ENCODE results near the gene DAPK1.
A peak's percentile ranks its signal among the peaks of the same experiment; 100 is the strongest.

Gene DAPK1

DNA sequence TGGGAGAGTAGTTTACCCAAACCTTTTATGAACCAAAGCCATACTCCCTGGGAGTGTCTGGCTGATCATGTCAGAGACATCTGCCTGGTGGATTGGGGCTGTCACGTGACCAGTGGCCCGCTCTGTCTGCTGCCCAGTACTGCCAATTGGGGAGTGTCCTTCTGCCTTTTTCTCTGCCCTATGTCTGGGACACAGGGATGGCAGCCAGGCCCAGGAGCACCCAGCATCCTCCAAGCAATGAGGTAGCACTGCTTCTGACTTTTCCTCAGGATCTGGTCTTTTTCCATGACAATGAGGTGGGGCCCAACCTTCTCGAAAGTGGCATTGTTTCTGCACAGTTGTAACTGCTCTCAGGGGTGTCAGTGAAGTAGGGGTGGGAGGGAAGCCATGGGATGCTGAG, 21.8 kb downstream of the DAPK1 start:
- no peak for DNase-seq

DNA sequence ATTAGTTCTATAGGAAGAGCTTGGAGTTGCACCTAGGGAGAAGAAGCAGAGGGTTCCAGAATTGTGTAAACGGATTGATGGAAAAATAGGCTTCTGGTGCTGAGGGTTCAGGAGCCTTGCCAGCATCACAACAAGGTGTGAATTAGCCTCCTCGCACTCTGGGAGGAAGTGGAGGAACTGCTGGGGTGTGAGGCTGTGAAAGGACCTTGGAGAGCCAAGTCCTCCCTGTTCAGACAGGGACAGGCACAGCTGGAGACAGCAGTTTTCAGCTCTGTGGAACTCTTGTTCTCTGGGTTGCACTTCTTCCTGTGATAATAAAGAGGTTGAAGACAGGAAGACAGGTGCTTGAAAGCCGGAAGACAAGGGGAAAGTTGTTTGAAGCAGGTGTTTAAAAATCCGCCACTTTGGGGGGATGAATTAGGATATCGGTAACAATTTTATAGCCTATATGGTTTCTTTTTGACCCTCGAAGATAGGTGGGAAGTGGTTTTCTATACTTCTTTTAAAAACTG, 22.6 kb downstream of the DAPK1 start:
- no peak for DNase-seq

DNA sequence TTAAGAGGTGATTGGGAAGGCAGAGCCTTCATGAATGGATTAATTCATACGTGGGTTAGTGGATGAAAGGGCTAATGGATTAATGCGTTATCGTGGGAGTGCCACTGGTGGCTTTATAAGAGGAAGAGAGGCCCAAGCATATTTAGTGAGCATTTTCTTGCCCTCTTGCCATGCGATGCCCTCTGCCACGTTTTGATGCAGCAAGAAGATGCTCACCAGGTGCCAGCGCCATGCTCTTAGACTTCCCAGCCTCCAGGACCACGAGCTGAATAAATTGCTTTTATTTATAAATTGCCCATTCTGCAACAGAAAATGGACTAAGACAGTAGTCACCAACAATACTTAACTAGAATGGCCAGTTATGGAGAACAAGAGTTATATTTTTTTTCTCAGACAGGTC, 24.2 kb downstream of the DAPK1 start:
- no peak for DNase-seq

DNA sequence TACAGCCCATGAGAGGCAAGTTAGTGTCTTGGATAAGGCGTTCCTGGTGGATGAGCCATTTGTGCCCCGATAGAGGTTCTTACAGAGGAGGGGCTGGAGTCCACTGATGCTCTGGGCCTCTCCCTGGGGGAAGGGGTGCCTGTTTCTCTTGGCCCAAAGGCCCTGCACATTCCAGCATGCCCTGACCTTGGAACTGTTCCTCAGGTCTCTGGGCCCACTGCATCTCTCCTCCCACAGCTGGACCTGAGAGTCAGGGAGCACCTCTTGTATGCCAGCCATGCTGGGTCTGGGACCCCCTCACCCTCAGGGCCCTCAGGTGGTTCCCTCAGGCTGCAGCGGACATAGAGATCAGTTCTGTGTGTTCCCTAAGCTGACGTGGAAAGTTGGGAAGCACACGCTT, 26.4 kb downstream of the DAPK1 start:
- no peak for DNase-seq

DNA sequence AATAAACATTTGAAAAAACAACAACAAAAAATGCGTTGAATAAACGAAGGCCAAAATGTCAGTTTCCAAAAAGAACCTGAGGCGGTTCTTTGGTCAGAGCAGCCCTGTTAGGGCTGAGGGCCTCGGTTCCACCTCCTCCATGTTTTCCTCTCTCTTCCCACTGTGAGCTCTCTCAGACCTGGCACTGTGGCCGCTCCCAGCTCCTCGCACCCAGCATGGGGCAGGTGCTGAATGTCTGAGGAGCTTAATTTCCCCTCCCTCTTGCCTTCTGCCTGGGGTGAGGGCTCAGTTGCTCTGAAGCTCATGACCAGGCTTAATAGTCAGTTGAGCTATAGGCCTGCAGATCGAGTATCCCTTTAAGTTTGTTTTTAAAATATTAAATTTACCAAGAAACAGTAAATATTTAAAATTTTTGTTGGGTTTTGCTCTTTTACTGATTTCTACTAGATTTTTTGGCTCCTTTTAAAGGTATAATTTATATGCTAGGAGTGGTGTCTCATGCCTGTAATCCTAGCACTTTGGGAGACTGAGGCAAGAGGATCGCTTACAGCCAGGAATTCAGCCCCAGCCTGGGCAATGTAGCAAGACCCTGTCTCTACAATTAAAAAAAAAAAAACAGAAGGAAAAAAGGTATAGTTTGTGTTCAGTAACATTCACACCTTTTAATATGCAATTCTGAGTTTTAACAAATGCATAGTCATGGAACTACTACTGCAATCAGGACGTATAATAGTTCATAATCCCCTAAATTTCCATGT, 28.1 kb downstream of the DAPK1 start:
- no peak for DNase-seq

DNA sequence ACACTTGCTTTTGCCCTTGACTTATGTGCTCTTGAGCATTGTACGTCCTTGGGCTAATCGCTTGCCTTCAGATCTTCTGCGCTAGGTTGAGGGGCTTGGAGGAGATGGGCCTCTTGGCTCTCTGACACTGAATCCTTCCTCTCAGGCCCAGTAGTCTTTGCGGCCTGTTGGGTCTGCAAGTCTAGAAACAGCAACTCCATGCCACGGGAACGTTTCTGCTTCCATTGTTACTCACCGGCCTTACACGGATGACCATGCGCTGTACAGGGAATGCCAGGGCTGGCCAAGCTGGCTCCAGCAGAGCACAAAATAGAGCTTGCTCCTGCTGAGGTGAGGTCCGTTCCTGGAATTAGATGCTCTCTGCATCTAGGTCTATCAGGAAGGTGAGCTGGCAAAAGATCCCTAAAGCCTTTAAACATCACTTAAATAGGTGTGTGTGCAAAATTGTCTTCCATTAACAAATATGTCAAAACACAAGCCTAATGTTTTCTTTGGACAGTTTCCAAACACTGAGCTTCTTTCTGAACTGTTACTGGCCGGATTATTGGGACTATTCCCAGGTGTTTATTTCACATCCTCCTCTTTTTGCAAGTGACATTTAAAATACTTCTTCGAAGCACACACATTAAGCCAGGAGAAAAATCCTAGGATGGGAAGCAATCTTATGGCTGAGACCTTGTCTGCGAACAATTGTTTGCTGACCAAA, 29.7 kb downstream of the DAPK1 start:
- DNase-seq, result peak; percentile 71

DNA sequence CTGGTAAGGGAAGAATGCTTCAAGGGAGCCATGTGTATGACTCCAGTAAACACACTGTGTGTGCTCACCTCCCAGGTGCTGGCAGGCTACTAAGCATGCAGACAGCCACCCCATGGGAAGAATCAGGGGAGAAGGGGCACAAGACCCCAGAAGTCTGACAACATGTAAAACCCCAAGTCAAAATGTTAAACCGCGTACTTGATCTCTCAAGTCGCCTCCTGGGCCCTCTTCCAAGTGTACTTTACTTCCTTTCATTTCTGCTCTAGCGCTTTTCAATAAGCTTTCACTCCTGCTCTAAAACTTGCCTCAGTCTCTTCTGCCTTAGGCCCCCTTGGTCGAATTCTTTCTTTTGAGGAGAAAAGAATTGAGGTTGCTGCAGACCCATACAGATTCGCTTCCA, 31.3 kb downstream of the DAPK1 start:
- DNase-seq, result no peak

DNA sequence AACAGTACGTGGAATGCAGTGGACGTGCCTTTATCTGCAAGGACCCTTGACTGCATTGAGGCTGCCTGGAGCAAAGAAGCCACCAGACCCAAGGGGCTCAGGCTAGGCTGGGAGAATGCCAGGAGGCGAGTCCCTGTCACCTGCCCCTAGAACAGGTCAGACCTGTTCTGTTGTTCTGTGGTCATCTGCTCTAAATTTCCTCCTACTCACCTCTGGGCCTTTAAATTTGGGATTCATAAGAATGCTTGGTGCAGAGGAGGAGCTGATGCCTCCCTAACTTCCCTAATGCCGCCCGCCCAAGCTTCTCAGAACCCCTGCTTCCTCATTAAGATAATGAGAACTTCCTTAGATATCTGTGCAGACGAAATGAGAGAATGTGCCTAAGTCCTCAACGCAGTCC, 32.0 kb downstream of the DAPK1 start:
- DNase-seq, result no peak

DNA sequence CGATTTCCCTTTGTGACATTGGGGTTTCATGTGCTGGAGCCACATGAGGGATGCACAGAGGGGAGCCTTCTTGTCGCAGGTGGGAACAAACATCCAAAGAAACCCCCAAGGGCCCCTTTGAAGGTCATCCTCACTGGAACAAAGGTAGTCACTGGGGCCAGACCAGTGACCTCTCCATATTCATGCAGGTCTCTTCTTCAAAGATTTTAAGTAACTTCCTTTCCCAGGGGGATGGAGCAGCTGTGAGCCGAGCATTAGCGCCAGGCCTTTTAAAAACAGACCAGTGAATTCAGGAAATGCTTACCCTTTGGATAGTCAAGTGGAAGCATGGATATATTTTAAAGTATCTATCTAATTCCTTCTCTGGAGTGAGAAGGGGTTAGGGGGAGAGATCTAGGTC, 33.0 kb downstream of the DAPK1 start:
- DNase-seq, result no peak

DNA sequence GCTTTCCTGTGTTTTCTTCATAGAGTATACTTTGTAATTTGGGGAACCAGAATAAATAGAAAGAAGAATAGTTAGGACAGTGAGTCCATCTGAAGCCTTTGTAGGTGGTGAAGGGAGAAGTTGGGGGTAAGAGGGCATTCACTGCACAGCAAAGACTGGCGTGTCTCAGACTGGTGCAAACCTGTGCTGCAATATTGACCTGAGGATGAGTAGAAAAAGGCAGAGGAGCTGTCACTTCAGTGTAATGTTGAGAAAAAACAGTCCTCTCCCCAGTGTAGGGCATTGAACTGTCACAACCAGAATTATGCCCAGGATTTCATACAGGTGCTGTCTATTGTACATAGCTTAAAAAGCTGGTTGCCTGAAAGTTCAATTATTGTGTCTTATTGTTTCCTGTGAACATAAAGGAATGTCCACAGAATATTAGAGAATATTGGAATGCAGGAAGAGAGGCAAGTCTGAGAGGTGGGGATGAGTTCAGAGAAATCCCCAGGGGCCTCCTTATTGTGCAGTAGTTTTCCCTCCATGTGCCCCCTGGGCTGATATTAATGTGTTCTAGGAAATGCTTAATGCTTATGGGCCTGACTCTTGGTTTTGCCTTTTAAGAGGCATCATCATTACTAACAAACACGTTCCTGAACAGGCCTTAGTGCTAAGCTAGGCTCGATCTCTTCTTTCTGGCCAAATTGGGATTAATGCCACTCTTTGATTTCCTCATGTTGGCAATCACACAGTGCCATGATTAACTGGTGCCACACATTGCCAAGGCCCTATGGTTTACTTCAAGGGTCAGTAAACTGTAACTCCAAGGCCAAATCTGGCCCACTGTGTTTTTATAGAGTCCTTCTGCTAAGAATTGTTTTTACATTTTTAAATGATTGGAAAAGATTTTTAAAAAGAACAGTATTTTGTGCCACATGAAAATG, 34.0 kb downstream of the DAPK1 start:
- DNase-seq, result no peak

DNA sequence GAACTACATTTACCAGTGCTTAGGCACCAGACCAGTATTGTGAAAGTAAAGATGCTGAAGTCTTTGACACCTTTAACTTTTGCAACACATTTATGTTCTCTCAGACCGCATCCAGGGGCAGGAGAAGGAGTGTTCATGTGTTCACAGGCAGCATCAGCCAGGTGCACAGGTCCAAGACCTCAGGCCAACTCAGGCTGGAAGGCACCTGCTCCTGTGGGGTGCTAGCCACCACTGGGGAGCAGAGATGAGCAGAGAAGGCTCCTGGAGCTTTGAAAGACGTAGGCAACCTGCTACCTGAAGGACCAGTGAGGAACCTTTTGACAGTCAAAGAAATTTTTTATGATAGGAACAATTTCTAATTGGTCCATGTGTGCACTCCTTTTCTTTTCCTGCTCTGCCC, 35.6 kb downstream of the DAPK1 start:
- no peak for DNase-seq

DNA sequence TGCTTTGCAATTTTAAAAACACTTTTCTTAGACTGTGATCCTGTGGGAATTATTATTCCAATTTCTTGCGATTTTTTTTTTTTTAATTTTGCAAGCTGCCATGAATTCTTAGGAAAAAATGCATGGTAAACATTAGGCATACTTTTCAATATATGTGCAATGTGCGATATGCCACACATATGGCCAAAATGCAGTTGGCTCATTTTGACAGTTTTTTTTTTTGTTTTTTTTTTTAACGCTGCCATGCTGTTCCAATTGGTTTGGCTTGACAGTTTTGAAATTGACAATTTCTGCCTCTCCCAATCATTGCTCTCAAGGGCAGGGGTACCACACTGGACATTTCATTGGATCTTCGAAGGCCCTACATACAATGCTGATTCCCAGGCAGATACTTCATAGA, 36.4 kb downstream of the DAPK1 start:
- no peak for DNase-seq

DNA sequence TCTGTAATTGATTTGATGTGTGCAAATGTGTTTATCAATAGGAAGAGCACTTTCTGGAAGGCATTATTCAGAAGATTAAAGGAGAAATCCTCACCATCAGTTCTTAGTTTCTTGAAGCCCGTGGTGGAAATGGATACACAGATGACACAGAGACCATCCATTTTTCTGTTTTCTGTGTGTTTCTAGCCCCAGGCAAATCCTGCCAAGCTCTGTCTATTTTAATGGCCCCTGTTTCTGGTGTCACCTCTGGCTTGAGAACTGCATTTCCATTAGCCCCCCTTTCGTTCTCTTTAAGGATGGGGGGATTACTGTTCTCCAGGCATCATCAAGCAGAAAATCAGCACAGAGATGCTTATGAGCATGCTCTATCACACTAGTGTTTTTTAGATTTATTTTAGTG, 37.3 kb downstream of the DAPK1 start:
- DNase-seq, result no peak

DNA sequence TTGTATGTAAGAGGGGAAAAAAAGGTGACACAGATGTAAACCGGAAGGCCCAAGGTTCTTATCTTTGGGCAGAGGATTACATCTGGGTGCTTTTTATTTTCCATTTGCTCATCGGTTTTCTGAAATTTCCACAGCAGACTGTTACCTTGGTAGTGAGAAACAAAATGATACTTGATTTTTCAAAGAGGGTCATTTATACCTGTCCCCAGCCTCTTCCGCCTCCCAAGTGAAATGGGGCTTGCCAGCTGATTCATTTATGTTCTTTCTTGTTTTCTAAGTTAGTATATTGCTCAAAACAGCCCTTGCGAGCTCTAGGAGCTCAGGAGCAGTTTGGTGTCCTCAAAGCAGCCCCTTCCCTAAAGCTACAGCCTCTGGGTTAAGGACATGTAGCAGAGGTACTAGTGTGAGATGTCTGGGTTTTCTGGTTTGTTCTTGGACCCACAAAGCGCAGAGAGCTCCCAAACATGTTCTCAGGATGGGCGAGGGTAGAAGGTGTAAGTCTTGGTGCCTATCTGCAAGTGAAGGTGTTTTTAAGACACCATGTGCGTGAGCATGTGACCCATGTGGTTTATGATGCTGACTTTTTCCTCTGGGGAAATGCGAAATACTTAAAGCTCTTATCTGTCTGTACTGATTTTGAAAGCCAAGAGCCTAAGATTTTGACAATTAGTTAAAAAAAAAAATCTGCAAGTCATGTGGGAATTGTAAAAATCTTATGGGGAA, 38.3 kb downstream of the DAPK1 start:
- no peak for DNase-seq

DNA sequence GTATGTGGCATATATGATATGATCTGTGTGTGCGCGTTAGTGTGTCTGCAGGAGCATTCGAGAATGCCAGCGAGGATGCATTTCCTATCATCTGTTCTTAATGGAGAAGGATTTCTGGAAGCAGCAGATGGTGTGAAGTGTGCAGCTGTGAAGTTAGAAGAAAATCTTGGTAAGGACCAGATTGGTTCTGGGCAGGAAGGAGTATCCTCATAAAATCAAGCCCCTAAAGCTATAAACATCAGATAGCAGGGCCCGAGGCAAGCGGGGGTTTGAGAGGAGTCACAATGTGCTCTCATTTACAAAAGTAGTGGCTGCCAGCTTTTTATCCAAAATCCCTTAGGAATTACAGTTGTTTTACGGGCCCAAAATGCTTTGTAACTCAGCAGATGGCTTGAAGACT, 40.0 kb downstream of the DAPK1 start:
- DNase-seq, result no peak

DNA sequence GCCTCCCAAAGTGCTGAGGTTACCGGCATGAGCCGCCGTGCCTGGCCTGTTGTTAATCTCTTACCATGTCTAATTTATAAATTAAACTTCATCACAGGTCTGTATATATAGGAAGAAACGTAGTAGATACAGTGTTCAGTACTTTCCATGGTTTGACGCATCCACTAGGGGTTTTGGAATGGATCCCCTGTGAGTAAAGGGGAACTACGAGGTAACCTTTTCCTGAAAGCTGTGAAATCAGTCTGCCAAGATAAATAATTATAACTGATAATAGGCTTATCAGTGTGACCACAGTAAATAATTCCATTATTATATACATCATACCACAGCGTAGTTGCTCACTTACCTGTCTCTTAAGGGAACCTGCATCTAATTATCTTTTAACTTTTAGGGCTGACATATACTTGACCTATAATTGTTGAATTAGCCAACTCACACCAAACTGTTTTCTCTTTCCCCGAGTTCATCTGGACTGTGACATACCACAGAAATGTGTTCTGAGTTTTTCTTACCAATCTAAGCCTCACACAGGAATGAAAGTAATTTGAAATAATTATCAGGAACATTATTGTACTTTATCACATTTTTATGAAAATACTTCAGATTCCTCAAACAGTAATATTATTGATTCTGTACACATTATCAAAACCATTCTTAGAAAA, 42.9 kb downstream of the DAPK1 start:
- no peak for DNase-seq

DNA sequence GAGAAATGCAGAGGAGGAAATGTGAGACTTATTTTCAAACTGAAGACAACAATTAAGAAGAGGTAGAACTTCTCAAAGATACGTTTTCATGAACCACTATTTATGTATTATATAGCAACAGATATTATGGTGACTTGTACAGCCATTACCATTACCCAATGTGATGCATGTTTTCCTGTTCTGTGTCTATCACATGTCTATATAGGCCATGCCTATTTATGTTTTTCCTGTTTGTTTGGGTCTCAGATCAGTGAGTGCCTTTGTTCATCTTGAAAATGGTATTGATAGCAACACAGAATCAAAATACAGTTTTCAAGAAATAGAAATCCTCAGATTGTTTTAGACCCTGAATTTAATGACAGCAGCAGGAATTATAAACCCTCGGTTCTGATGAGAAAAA, 44.0 kb downstream of the DAPK1 start:
- DNase-seq, result no peak

DNA sequence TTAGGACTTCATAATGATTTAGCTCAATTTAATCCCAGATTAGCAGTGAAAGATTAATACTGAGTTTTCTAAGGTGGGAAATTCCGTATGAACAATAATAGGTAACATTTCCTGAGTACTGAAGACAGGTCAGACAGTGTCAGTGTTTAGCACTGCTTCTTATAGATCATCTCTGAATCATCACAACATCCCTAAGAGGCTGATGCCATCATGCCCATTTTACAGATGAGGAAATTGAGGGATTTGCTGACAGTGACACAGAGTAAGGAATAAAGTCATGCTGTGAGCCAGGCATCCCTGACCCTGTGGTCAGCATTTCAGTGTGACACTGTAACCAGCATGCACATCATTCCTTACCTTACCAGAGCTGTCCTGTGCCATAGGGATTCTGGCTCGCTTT, 44.5 kb downstream of the DAPK1 start:
- no peak for DNase-seq

DNA sequence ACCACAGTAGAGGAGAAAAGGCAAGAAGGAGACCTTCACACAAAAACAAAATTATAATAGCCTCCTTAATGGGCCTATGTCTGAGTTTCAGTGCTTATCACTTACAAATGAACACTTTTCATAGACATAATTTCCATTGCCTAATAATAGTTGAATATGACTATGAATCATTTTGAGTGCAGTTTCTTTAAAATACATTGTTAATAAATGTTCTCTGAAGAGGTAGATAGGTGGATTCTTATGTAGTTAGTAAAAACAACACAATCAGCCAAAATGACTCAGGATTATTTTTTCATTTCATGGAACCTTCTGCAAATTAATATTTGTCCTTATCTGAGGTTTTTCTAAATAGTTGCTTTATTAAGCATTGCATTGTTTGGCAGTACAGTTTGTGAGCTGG, 45.6 kb downstream of the DAPK1 start:
- no peak for DNase-seq

DNA sequence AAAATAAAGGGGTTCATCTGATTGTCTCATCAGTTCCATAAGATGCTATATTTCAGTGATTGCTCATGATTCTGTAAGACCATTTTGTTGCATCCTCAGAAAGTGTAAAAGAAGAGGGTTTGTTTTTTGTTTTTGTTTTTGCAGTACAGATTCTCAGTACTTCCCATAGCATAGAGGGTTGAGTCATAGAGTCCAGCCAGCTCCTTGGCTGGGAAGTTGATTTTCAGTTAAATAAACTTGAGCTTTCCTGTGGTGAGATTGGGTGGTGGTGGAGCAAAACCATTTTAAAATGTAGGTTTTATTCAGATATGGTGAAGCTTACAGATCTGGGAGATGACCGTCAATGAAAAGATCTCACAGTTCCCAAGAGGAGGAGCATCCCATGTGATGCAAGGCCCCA, 48.2 kb downstream of the DAPK1 start:
- no peak for DNase-seq

DNA sequence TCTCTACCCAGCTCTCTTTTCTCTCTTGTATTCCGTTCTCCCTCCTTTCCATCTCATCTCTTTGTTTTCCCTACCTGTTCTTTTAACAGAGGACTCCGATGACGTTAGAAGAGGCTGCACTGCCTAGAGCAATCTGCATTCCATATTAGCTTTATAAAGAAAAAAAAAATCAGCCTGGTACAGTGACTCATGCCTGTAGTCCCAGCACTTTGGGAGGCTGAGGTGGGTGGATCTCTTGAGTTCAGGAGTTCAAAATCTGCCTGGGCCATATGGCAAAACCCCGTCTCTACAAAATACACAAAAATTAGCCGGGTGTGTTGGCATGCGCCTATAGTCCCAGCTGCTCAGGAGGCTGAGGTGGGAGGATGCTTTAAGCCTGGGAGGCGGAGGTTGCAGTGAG, 49.0 kb downstream of the DAPK1 start:
- DNase-seq, result no peak

DNA sequence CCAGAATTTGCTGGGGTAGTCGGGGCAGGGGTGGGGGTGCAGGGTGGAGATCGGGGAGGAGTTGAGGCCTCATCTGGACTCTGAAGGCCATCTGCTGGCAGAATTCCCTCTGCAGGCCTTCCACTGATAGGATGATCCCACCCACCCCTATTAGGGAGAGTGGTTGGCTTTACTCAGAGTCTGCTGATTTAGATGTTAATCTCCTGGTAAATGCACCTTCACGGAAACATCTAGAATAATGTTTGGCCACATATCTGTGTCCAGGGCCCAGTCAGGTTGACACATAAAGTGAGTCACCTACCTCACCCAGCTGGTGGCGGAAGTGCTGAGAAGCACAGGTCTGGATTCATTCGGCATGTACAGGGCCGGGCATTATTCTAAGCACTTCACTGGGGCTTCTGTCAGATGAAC, 50.0 kb downstream of the DAPK1 start:
- DNase-seq, result no peak
